GM12873 (cell line): Measurements from ENCODE around the gene RNF144A.

Source experiments
- TF ChIP-seq, protein P1 (sequence below): IDR thresholded peaks from 2 replicates; pipeline ENCODE4 v1.5.1; 2012; ENCODE audit warnings: low read depth, mild to moderate bottlenecking, moderate library complexity, low read length, control low read depth; ENCODE audit not compliant: insufficient read depth; ENCODE audit errors: missing control alignments

RNF144A gene

DNA sequence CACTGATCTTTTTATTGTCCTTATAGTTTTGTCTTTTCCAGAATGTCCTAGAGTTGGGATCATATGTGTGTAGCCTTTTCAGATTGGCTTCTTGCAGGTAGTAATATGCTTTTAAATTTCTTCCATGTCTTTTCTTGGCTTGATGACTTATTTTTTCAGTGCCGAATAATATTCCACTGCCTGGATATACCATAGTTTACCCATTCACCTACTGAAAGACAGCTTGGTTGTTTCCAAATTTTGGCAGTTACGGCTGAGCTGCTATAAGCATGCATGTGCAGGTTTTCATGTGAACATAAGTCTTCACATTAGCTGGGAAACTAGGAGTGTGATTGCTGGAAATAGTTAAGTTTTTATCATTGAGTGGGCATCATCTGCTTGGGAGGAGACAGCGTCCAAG is 73.7 kb downstream of the RNF144A start:
- TF ChIP-seq, protein P1, sequence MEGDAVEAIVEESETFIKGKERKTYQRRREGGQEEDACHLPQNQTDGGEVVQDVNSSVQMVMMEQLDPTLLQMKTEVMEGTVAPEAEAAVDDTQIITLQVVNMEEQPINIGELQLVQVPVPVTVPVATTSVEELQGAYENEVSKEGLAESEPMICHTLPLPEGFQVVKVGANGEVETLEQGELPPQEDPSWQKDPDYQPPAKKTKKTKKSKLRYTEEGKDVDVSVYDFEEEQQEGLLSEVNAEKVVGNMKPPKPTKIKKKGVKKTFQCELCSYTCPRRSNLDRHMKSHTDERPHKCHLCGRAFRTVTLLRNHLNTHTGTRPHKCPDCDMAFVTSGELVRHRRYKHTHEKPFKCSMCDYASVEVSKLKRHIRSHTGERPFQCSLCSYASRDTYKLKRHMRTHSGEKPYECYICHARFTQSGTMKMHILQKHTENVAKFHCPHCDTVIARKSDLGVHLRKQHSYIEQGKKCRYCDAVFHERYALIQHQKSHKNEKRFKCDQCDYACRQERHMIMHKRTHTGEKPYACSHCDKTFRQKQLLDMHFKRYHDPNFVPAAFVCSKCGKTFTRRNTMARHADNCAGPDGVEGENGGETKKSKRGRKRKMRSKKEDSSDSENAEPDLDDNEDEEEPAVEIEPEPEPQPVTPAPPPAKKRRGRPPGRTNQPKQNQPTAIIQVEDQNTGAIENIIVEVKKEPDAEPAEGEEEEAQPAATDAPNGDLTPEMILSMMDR, result no peak

DNA sequence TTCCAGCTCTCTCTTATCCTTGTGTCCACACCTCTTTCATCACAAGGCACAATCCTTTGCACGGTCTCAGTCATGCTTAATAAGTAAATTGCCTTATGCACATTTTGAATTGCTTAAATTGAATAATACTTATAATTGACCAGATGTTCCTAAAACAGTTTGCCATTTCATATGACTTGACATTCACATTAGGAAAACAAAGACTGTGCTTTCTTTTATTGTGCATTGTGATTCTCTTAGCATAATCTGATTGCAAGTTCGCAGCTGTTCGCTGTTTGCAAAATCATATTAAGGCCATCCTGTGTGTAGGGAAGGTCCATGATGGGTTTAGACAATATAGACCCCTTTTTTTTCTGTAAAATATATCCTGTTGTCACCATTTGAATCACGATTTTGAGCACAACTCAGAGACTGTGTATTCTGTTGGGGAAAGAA is 75.6 kb downstream of the RNF144A start:
- TF ChIP-seq, protein P1, result no peak

DNA sequence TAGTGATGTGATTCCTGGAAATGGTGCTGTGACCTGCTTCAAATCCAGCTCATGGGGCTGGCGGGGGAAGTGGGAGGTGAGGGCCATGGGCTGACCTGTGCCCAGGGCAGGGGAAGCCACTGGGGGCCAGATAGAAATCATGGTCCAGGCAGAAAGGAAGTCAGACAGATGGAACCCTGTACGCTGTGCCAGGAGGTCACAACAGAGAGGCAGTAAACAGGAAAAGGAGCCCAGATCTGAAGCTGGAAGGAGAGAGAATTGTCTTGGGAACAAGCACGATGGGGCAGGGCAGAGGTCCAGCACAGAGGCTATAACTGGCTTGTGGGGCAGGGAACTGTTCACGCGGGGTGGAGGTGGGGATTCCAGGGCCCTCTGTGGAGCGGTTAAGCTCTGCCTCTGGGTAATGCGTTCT is 76.0 kb downstream of the RNF144A start:
- TF ChIP-seq, protein P1, result no peak

DNA sequence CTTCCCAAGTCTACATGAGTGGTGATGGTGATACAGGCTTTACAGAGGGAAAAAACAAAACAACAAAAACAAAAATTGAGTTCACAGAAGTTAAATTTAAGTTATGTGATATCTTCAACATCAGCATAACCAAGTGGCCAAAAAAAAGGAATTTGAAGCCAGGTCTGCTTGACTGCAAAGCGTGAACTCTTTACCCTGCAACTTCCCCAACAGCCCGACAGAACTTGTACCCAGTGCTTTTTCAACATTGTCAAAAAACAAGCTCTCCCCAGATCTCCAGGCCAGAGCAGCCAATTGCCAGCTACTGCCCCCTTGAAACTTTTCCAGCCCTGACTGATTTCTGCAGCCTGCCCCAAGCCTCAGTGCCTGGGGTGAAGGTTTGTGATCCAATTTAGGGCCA is 76.7 kb downstream of the RNF144A start:
- TF ChIP-seq, protein P1, result no peak

DNA sequence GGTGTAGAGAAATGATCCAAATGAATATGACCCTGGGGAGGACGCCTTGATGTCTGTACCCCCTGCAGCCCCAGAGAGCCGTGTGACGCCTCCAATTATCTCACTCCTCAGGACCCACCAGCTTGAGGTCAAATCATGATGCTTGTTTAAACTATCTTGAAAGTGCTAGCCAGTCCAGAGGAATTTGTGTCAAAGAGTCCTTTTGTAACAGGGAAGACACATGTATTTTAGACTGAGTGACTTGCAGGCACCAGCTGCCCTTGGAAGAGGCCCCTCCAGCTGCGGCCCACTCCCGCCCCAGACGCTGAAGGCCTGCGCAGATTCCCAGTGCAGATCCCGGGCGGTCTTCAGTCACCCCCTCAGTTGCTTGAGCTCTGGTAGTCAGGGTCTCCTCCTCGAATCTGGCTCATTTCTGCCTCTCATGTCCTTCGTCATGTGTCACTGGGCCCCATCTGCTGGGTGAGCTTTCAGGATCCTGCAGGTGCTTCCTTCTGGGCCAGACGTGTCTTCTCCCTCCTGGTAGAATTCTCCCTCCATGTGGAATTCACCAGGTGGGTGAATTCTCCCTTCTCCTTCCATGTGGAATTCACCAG is 77.4 kb downstream of the RNF144A start:
- TF ChIP-seq, protein P1, result no peak

DNA sequence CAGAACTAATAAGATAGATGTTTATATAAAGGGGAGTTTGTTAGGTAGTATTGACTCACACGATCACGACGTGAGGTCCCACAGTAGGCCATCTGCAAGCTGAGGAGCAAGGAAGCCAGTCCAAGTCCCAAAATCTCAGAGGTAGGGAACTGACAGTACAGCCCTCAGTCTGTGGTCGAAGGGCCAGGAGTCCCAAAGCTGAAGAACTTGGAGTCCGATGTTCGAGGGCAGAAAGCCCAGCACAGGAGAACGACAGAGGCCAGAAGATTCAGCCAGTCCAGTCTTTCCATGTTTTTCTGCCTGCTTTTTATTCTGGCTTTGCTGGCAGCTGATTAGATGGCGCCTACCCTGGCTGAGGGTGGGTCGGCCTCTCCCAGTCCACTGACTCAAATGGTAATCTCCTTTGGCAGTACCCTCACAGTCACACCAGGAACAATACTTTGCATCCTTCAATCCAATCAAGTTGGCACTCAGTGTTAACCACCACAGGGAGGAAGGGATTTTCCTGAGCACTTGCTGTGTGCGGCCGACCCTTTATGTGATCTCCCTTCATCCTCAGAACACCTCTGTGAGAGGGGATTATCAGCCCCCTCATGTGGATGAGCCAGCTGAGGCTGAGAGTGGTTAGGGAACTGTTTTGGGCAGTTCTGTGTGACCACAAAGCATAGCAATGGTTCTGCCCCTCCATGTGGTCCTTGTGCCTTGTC is 78.3 kb downstream of the RNF144A start:
- TF ChIP-seq, protein P1, result no peak

DNA sequence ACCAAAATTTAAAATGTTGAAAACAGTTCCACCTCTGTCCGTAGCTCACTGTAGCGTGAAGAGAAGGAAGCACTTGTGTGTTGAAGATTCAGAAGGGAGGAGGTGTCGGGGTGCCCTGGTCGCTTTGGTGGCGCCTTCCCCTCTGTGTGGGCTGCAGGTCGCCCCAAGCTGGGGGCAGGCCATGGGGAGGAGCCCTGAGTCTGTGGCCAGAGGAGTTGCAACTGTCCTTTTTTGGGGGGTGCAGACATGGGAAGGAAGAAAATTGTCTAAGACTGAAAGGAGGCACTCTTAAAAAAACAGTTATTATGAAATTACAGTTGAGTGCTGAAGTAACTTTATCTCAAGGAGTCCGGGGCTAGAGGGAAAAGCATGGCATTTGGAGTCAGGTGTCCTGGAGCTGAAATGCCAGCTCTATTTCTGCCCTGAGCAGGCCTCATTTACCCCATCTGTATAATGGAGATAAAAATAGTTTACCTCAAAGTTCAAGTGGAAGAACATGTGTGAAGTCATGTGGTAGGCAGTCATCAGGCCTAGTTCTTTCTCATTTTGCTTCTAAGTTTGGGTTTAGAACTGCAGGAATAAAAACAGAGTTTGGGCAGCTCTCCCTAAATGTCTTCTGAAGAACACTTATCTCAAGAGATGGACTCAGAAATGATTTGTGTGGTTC is 82.1 kb downstream of the RNF144A start:
- TF ChIP-seq, protein P1, result no peak
